HG03442 (cell line): ENCODE measurements around the gene DUS2.

ENCODE experiments used
- ATAC-seq: cut with Tn5 transposase; IDR thresholded peaks from one replicate; pipeline ENCODE4 v1.9.1; 2021; ENCODE audit warnings: mild to moderate bottlenecking, moderate library complexity; ENCODE audit not compliant: unreplicated experiment

Gene DUS2

GRCh38 chr16:68040506-68041288 is 17.6 kb downstream of the DUS2 start:
- peak; percentile 69 for ATAC-seq

GRCh38 chr16:68041783-68042182 is 18.7 kb downstream of the DUS2 start:
- no peak for ATAC-seq

GRCh38 chr16:68046106-68046505 is 23.0 kb downstream of the DUS2 start:
- no peak for ATAC-seq

- ATAC-seq: no peak
These were observed 24.9 kb downstream of the DUS2 start for GRCh38 chr16:68047987-68048386.

GRCh38 chr16:68049449-68049848 is 26.4 kb downstream of the DUS2 start:
- ATAC-seq: no peak

- ATAC-seq: no peak
These were observed 32.3 kb downstream of the DUS2 start for GRCh38 chr16:68055395-68055794.

GRCh38 chr16:68059804-68060203 is 36.7 kb downstream of the DUS2 start:
- no peak for ATAC-seq

GRCh38 chr16:68061396-68061795 is 38.3 kb downstream of the DUS2 start:
- ATAC-seq: no peak

GRCh38 chr16:68062910-68063393 is 39.9 kb downstream of the DUS2 start:
- ATAC-seq: no peak

- ATAC-seq: no peak
These were observed 41.8 kb downstream of the DUS2 start for GRCh38 chr16:68064791-68065365.

GRCh38 chr16:68065716-68066305 is 42.7 kb downstream of the DUS2 start:
- ATAC-seq: no peak

GRCh38 chr16:68066763-68067162 is 43.7 kb downstream of the DUS2 start:
- no peak for ATAC-seq

- ATAC-seq: no peak
These were observed 45.8 kb downstream of the DUS2 start for GRCh38 chr16:68068926-68069325.

GRCh38 chr16:68069511-68070248 is 46.6 kb downstream of the DUS2 start:
- no peak for ATAC-seq

GRCh38 chr16:68070249-68070730 is 47.2 kb downstream of the DUS2 start:
- ATAC-seq: no peak

GRCh38 chr16:68070806-68071517 is 47.9 kb downstream of the DUS2 start:
- no peak for ATAC-seq

- ATAC-seq: no peak
These were observed 48.4 kb downstream of the DUS2 start for GRCh38 chr16:68071518-68071901.

- ATAC-seq: no peak
These were observed 49.1 kb downstream of the DUS2 start for GRCh38 chr16:68072038-68072695.

GRCh38 chr16:68073902-68074760 is 51.0 kb downstream of the DUS2 start:
- no peak for ATAC-seq
